IPS-18c (cell line): Measurements from ENCODE around the gene NKAIN4.

ENCODE experiments used
- H3K4me3 ChIP-seq: 2 replicates; pipeline ENCODE4 v1.7.0; 2013; ENCODE audit warnings: low read depth, mild to moderate bottlenecking, low read length, moderate library complexity; ENCODE audit not compliant: insufficient read depth
- H3K9me3 ChIP-seq: one replicate; pipeline ENCODE4 v1.6.1; 2013; ENCODE audit warnings: mild to moderate bottlenecking, low read length, moderate library complexity; ENCODE audit not compliant: control insufficient read depth, insufficient read depth

The NKAIN4 gene

GRCh38 chr20:63280929-63281545 is 26.8 kb upstream of the NKAIN4 start:
- H3K9me3 ChIP-seq = no peaks in the 10 kb centered on the region
- no peak overlapping the region for H3K4me3 ChIP-seq

GRCh38 chr20:63280371-63280770 is 26.1 kb upstream of the NKAIN4 start:
- Histone ChIP-seq H3K9me3 (no peaks in the 10 kb centered on the region), H3K4me3 (no peak overlapping the region)

GRCh38 chr20:63279931-63280330 is 25.7 kb upstream of the NKAIN4 start:
- Histone ChIP-seq H3K9me3 (no peaks in the 10 kb centered on the region), H3K4me3 (no peak overlapping the region)

GRCh38 chr20:63278661-63279060 is 24.4 kb upstream of the NKAIN4 start:
- Histone ChIP-seq H3K9me3 (no peaks in the 10 kb centered on the region), H3K4me3 (no peak overlapping the region)

GRCh38 chr20:63277466-63278272 is 23.4 kb upstream of the NKAIN4 start:
- no peak overlapping the region for H3K4me3 ChIP-seq
- no peaks in the 10 kb centered on the region for H3K9me3 ChIP-seq

GRCh38 chr20:63276956-63277355 is 22.7 kb upstream of the NKAIN4 start:
- no peak overlapping the region for H3K4me3 ChIP-seq
- no peaks in the 10 kb centered on the region for H3K9me3 ChIP-seq

- no peaks in the 10 kb centered on the region for H3K9me3 ChIP-seq
- H3K4me3 ChIP-seq = no peak overlapping the region
Measured at GRCh38 chr20:63275825-63276224, 21.6 kb upstream of the NKAIN4 start.

- no peak overlapping the region for H3K4me3 ChIP-seq
- no peaks in the 10 kb centered on the region for H3K9me3 ChIP-seq
Measured at GRCh38 chr20:63274381-63275228, 20.3 kb upstream of the NKAIN4 start.

GRCh38 chr20:63273635-63274380 is 19.5 kb upstream of the NKAIN4 start:
- H3K4me3 ChIP-seq = peak overlapping the region; percentile 84
- H3K9me3 ChIP-seq = no peaks in the 10 kb centered on the region

GRCh38 chr20:63273059-63273579 is 18.9 kb upstream of the NKAIN4 start:
- peak overlapping the region; percentile 84 for H3K4me3 ChIP-seq

GRCh38 chr20:63272105-63273058 is 18.1 kb upstream of the NKAIN4 start, which contains the start of gene ARFGAP1:
ARFGAP1 (plus strand) TSS chr20:63272813; CDS start chr20:63275581, 2,768 bp downstream.
- peak within 1 kb of the TSS; percentile 84 for H3K4me3 ChIP-seq

More at GRCh38 chr20:63273059-63273579, 18.9 kb upstream of the NKAIN4 start:
- H3K9me3 ChIP-seq = no peaks in the 10 kb centered on the region

GRCh38 chr20:63270606-63271325 is 16.5 kb upstream of the NKAIN4 start:
- H3K9me3 ChIP-seq = no peaks in the 10 kb centered on the region
- H3K4me3 ChIP-seq = no peak overlapping the region

More at GRCh38 chr20:63272105-63273058, 18.1 kb upstream of the NKAIN4 start, which contains the start of gene ARFGAP1:
- H3K9me3 ChIP-seq = no peaks in the 10 kb centered on the region

GRCh38 chr20:63269724-63270123 is 15.5 kb upstream of the NKAIN4 start:
- H3K9me3 ChIP-seq = no peaks in the 10 kb centered on the region
- H3K4me3 ChIP-seq = no peak overlapping the region

- H3K9me3 ChIP-seq = no peaks in the 10 kb centered on the region
- H3K4me3 ChIP-seq = no peak overlapping the region
Measured at GRCh38 chr20:63268671-63269439, 14.6 kb upstream of the NKAIN4 start.

- H3K4me3 ChIP-seq = no peak overlapping the region
Measured at GRCh38 chr20:63268256-63268655, 14.0 kb upstream of the NKAIN4 start.

More at GRCh38 chr20:63268256-63268655, 14.0 kb upstream of the NKAIN4 start:
- no peaks in the 10 kb centered on the region for H3K9me3 ChIP-seq
